A673 (cell line): Measurements from ENCODE around the gene ITK. TPM values are rescaled to one million over a fixed set of nuclear protein-coding genes. Genes with fewer than 3 reads are reported as not detected.

Experiments
- BruUV-seq: library from RNA; stranded (reverse); fragments of 400-500 nt; replicated peaks from 2 replicates; lab custom pipeline; 2021; lab: Mats Ljungman, UMichigan
- CTCF ChIA-PET: fragments of 300-600 bp; sonication (Branson Sonifier 250); formaldehyde crosslinking; loops from one replicate; lab custom pipeline; 2022; ENCODE audit warnings: antibody characterized with exemption; lab: Charles Lee
- POLR2A ChIA-PET: fragments of 300-600 bp; sonication (Branson Sonifier 250); formaldehyde crosslinking; loops from one replicate; lab custom pipeline; 2022; ENCODE audit warnings: antibody characterized with exemption; ENCODE audit not compliant: low non-redundant PET; lab: Charles Lee
- DNase-seq: peaks from one replicate; pipeline ENCODE4 v3.0.0-alpha.2; 2015; ENCODE audit warnings: low spot score
- H3K27ac ChIP-seq: fragments of 200-600 bp; sonication (generic); 2 replicates; pipeline ENCODE4 v1.5.1; 2016; ENCODE audit warnings: mixed run types, low read depth, mild to moderate bottlenecking, mixed read lengths, antibody characterized with exemption, low read length; ENCODE audit not compliant: poor library complexity, severe bottlenecking
- H3K27me3 ChIP-seq: fragments of 200-600 bp; sonication (generic); replicated peaks from 2 replicates; pipeline ENCODE4 v1.6.1; 2017; ENCODE audit warnings: mixed run types, low read depth, mild to moderate bottlenecking, mixed read lengths, antibody characterized with exemption, low read length; ENCODE audit not compliant: insufficient read depth, poor library complexity
- H3K36me3 ChIP-seq: fragments of 200-600 bp; sonication (generic); 2 replicates; pipeline ENCODE4 v1.6.1; 2016; ENCODE audit warnings: mixed run types, mild to moderate bottlenecking, mixed read lengths, antibody characterized with exemption, low read length; ENCODE audit not compliant: insufficient read depth, poor library complexity, severe bottlenecking
- H3K4me1 ChIP-seq: fragments of 200-600 bp; sonication (generic); 2 replicates; pipeline ENCODE4 v1.6.1; 2017; ENCODE audit warnings: mixed run types, mild to moderate bottlenecking, mixed read lengths, antibody characterized with exemption, low read length; ENCODE audit not compliant: insufficient read depth, poor library complexity, severe bottlenecking
- H3K4me3 ChIP-seq: fragments of 200-600 bp; sonication (generic); 2 replicates; pipeline ENCODE4 v1.5.1; 2016; ENCODE audit warnings: low read depth, mixed run types, mild to moderate bottlenecking, mixed read lengths, low read length; ENCODE audit not compliant: poor library complexity, severe bottlenecking
- H3K9me3 ChIP-seq: fragments of 200-600 bp; sonication (generic); 2 replicates; pipeline ENCODE4 v1.6.1; 2016; ENCODE audit warnings: mixed run types, low read depth, mild to moderate bottlenecking, mixed read lengths, antibody characterized with exemption, low read length; ENCODE audit not compliant: poor library complexity, severe bottlenecking
- CTCF ChIP-seq: fragments of 300-800, 200-600 bp; sonication (generic); conservative IDR thresholded peaks from 2 replicates; pipeline ENCODE4 v1.5.1; 2017; ENCODE audit warnings: low read depth, mild to moderate bottlenecking, antibody characterized with exemption, low read length, moderate library complexity, mixed read lengths
- EZH2 ChIP-seq: fragments of 200-600 bp; sonication (generic); IDR thresholded peaks from 2 replicates; pipeline ENCODE4 v1.6.1; 2017; ENCODE audit warnings: borderline replicate concordance, low read depth, mild to moderate bottlenecking, mixed read lengths, antibody characterized with exemption, low read length; ENCODE audit not compliant: poor library complexity, severe bottlenecking
- intact Hi-C: fragments of 100-400 bp; cut with micrococcal nuclease; formaldehyde crosslinking; loops from one replicate; pipeline ENCODE4 v1.10.0; 2022; ENCODE audit not compliant: unreplicated experiment
- total RNA-seq: library from RNA; stranded (reverse); gene quantifications from 2 replicates; pipeline ENCODE4 v1.2.3, GENCODE V29; 2021

Gene ITK
- total RNA-seq, 1 experiment from 2014 or later: not detected

- H3K27ac ChIP-seq: no peak overlapping the region
- H3K9me3 ChIP-seq: no peaks in the 10 kb centered on the region
- no peak overlapping the region for H3K4me3 ChIP-seq
- H3K4me1 ChIP-seq: no peaks in the 10 kb centered on the region
- intact Hi-C loops: no loop called here
- H3K36me3 ChIP-seq: no peaks in the 10 kb centered on the region
- no peak for DNase-seq
- ChIA-PET CTCF (no interaction called here), POLR2A (no interaction called here)
- TF ChIP-seq EZH2: no peak
- no peak for TF ChIP-seq CTCF
- no TSS peak for BruUV-seq
- peaks cover 17% of the 10 kb centered on the region for H3K27me3 ChIP-seq
These were observed 16.4 kb downstream of the ITK start for GRCh38 chr5:157197086-157197485.

- H3K4me3 ChIP-seq: no peak overlapping the region
- peaks cover 17% of the 10 kb centered on the region for H3K27me3 ChIP-seq
- no peak for DNase-seq
- POLR2A ChIA-PET: no interaction called here
- CTCF ChIA-PET: no interaction called here
- no TSS peak for BruUV-seq
- H3K4me1 ChIP-seq: no peaks in the 10 kb centered on the region
- H3K9me3 ChIP-seq: no peaks in the 10 kb centered on the region
- no peak for TF ChIP-seq EZH2
- no peak for TF ChIP-seq CTCF
- intact Hi-C loops: no loop called here
- H3K36me3 ChIP-seq: no peaks in the 10 kb centered on the region
- H3K27ac ChIP-seq: no peak overlapping the region
These were observed 17.8 kb downstream of the ITK start for GRCh38 chr5:157198277-157198986.

- Histone ChIP-seq H3K27me3 (peaks cover 8% of the 10 kb centered on the region), H3K9me3 (no peaks in the 10 kb centered on the region), H3K36me3 (no peaks in the 10 kb centered on the region), H3K4me3 (no peak overlapping the region), H3K4me1 (no peaks in the 10 kb centered on the region), H3K27ac (no peak overlapping the region)
- no TSS peak for BruUV-seq
- DNase-seq: no peak
- intact Hi-C loops: no loop called here
- ChIA-PET POLR2A (no interaction called here), CTCF (no interaction called here)
- no peak for TF ChIP-seq CTCF
- no peak for TF ChIP-seq EZH2
These were observed 21.2 kb downstream of the ITK start for GRCh38 chr5:157201857-157202256.
